TTC549 (cell line): ENCODE data around the gene DYRK1A.

Experiments used
- FAIRE-seq: peaks from 2 replicates; lab custom pipeline; 2012; peaks lifted over from hg19 to GRCh38; lab: Jason Lieb, UNC

The DYRK1A gene

GRCh38 chr21:37450445-37450941, 83.9 kb downstream of the DYRK1A start:
- FAIRE-seq = no peak

DNA sequence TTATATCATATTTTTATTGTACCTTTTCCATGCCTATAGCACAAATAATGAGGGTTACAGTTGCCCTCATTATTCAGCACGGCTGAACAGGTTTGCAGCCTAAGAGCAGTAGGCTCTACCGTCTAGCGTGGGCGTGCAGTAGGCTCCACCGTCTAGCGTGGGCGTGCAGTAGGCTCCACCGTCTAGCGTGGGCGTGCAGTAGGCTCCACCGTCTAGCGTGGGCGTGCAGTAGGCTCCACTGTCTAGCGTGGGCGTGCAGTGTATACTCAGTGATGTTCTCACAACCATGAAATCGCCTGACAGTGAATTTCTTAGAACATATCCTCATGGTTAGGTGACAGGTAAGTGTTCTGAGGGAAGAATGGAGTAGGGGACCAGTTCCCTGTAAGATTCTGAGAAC, 84.9 kb downstream of the DYRK1A start:
- FAIRE-seq = no peak

GRCh38 chr21:37452227-37452626, 85.7 kb downstream of the DYRK1A start:
- FAIRE-seq = no peak

DNA sequence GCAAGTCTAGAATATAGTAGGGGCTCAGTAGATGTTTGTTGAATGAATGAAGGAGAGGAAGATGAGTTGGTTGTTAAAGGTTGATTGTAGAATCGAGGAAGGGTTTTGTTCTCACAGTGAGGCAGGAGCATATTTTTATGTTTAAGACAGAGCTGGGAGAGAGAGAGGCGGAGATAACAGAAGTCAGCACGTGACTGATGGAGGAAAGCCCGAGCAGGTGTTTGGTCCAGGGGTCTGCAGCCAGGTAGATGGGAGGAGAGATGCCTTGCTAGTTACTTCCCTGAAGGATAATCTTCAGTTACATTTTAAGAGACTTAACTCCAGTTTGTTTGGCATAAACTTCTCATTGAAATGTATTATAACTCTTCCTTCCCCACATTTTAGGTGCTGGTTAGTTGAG, 86.8 kb downstream of the DYRK1A start:
- FAIRE-seq = no peak

DNA sequence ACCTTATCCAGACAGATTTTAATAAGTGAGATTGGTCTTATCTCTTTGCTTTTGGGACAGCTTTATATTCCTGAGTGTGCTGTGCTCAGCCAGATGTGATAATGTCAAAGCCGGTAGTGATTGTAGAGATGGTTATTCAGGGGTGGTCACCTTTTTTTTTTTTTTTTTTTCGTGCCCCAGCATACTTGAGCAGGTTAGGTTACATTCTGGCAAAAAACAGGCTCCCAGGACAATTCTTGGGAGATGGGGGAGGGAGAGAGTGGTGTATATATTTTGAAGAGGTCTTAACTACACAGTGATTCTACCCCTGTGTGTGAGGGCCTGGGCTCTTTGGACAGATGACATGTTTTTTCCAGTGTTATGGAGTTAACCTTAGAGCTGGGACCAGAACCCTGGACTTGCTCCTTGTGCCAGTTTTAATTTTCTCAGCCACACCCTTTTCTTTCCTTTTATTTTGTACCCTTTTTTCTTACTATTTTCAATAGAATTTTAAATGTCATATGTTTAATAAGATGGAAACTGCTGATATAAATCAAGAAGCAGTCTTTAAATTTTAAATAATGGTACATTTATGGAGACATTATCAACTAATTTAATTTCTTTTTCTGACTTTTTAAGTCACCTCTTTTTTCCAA, 88.4 kb downstream of the DYRK1A start:
- FAIRE-seq = no peak

- FAIRE-seq = no peak
Measured at GRCh38 chr21:37455504-37455911, 88.9 kb downstream of the DYRK1A start.

GRCh38 chr21:37458669-37459276, 92.2 kb downstream of the DYRK1A start:
- no peak for FAIRE-seq

- FAIRE-seq = no peak
Measured at GRCh38 chr21:37459575-37459974, 93.0 kb downstream of the DYRK1A start.

DNA sequence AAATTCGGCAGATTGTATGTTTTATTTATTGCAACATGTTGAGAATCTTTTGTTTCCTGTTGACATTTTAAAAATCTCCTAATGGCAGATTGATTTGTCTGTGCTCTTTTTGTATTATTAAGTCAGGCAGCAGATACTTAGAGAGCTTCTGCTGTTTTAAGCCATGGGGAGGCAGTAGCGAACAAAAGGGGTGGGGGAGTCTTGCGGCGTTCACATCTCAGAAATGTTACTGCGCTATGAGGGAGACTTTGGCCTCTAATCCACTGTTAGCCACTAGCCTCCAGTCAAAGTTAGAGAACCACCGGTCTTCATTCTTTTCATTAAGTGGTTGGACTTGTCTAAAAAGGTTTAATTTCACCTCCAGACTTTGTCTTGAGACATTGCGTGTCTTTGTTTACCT, 93.6 kb downstream of the DYRK1A start:
- FAIRE-seq = peak; percentile 15

DNA sequence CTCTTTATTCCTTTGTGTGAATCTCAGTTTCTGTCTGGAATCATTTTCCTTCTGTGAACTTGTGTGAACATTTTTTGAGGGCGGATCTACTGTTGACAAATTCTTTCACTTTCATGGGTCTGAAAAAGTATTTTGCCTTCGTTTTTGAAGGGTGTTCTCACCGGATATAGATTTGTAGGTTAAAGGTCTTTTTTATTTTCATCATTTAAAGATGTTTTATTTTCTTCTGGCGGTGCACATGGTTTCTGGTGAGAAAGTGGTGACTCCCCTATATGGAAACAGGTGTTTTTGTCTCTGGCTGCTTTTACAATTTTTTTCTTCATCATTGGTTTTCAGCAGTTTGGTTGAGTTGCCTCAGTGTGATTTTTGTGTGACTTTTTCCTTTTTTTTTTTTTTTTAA, 94.9 kb downstream of the DYRK1A start:
- no peak for FAIRE-seq

GRCh38 chr21:37462087-37462861, 95.7 kb downstream of the DYRK1A start:
- no peak for FAIRE-seq

GRCh38 chr21:37463083-37463801, 96.7 kb downstream of the DYRK1A start:
- FAIRE-seq = no peak

GRCh38 chr21:37467082-37467481, 100.5 kb downstream of the DYRK1A start:
- no peak for FAIRE-seq

GRCh38 chr21:37468909-37469308, 102.3 kb downstream of the DYRK1A start:
- FAIRE-seq = no peak

GRCh38 chr21:37469441-37469840, 102.9 kb downstream of the DYRK1A start:
- FAIRE-seq = no peak

GRCh38 chr21:37472581-37472980, 106.0 kb downstream of the DYRK1A start:
- no peak for FAIRE-seq

DNA sequence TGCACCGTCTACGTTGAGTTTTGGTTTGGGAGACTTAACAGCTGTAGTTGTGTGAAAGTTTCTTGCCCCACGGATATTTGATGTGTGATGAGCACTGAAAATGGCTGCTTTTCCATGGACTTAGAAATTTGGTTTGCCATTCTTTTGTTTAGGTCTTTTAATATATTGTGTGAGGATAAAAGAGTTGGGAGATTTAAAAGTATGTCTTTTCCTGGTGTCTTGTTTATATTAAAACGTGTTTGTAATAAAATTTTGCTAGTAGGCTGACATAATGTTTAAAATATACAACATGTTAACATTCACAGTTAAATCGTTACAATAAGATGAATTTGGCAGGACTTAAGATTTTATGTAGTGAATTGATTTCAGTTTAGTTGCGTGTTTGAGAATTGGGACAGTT, 106.9 kb downstream of the DYRK1A start:
- no peak for FAIRE-seq

GRCh38 chr21:37474342-37474741, 107.8 kb downstream of the DYRK1A start:
- FAIRE-seq = no peak

DNA sequence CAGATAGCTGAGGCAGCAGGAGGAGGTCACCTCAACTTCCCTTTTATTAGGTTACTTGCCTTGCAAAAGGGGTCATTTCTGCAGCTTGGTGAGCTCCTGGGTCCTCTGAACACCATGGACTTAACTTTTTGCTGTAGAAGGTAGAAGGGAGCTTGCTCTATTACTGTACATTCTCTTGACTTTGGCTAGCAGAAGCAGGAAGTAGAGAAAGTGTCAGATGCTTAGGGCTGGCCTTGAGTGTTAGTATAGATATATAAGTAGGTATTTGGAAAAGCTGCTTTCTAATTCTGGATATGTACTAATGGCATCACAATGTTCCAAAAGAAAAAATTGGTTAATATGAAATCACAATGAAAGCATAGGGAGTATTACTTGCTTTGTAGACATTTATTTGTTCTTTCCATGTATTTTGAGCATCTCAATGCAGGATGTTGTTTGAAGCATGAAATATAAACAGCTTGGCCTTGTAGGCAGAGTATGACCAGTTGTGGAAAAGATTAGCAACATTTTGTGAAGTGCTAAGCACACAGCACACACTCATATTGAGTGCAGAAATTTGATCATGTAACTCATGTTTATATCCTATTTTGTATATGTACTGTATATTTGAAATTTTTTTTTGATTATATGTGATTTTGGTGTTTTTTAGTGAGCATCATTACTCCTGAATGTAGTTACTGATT, 108.8 kb downstream of the DYRK1A start:
- no peak for FAIRE-seq

DNA sequence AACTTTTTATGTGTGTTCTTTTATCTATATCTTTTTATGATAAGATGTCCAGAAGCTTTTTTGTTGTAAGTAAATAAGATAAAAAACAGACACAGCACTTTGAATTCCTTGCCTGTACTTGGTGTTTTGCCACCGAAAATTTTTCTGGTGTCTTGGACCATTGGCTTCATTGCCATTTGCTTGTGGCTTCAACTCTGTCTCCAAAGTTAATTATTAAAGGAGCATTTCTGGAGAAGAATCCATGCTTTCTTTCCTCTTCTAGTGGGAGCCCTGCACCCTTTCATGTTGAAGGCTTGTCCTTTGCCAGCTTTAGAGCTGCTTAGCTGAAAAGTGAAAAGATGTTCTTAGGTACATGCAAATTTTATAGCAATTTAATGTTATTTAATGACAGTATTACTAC, 112.2 kb downstream of the DYRK1A start:
- no peak for FAIRE-seq

- no peak for FAIRE-seq
Measured at GRCh38 chr21:37483776-37484175, 117.2 kb downstream of the DYRK1A start.
